T-helper 2 cell (primary cell): ENCODE data around the gene LRRC25.

Source experiments
- DNase-seq, 5 experiments: peaks; one replicate each; pipeline versions ENCODE4 v3.0.0 to v3.0.0-alpha.2; 2012 to 2022
- total RNA-seq, 2 donors: gene quantifications; one replicate each; lab custom pipeline; 2026; lab: John Stamatoyannopoulos, UW

Gene LRRC25
- 0 to 0.31 reads per million in 2 donors for total RNA-seq

- DNase-seq: no peak
Measured at GRCh38 chr19:18397242-18398202, at the start of gene LRRC25. TSS of gene LRRC25 (minus strand) at chr19:18397622. CDS start at chr19:18396963, 659 bp downstream.

GRCh38 chr19:18446811-18447359 lies 49.5 kb upstream of the LRRC25 start:
- DNase-seq: no peak

- no peak for DNase-seq
Measured at GRCh38 chr19:18446145-18446810, 48.9 kb upstream of the LRRC25 start.

- DNase-seq: no peak
Measured at GRCh38 chr19:18445262-18445948, 48.0 kb upstream of the LRRC25 start.

- no peak for DNase-seq
Measured at GRCh38 chr19:18444513-18444912, 47.1 kb upstream of the LRRC25 start.

- DNase-seq: no peak
Measured at GRCh38 chr19:18443831-18444230, 46.4 kb upstream of the LRRC25 start.

- no peak for DNase-seq
Measured at GRCh38 chr19:18443406-18443805, 46.0 kb upstream of the LRRC25 start.

- DNase-seq: no peak
Measured at GRCh38 chr19:18442941-18443340, 45.5 kb upstream of the LRRC25 start.

- peak in 3 of 5 experiments; percentile 33 to 79 (median 66) for DNase-seq
Measured at GRCh38 chr19:18441804-18442788, 44.7 kb upstream of the LRRC25 start.

GRCh38 chr19:18440936-18441803 lies 43.7 kb upstream of the LRRC25 start:
- DNase-seq: no peak

- peak in 1 of 5 experiments; percentile 45 for DNase-seq
Measured at GRCh38 chr19:18440415-18440877, 43.0 kb upstream of the LRRC25 start.

- DNase-seq: no peak
Measured at GRCh38 chr19:18439910-18440237, 42.5 kb upstream of the LRRC25 start.

GRCh38 chr19:18439025-18439909 lies 41.8 kb upstream of the LRRC25 start:
- no peak for DNase-seq

GRCh38 chr19:18438331-18439024 lies 41.1 kb upstream of the LRRC25 start:
- no peak for DNase-seq

- peak in 2 of 5 experiments; percentile 21 to 50 for DNase-seq
Measured at GRCh38 chr19:18437491-18438330, 40.3 kb upstream of the LRRC25 start, which contains the start of gene ISYNA1. TSS of gene ISYNA1 (minus strand) at chr19:18438133. CDS start at chr19:18437979, 154 bp downstream.

- peak; percentile 41 to 78 (median 70) for DNase-seq
Measured at GRCh38 chr19:18436671-18437490, 39.5 kb upstream of the LRRC25 start.
